ENCODE results near the gene NDUFA3.
"Not testable (repeated sequence)": the region's sequence is repeated elsewhere in the genome, so short reads cannot be mapped to it uniquely, and the experiment has no call there.

The NDUFA3 gene

DNA sequence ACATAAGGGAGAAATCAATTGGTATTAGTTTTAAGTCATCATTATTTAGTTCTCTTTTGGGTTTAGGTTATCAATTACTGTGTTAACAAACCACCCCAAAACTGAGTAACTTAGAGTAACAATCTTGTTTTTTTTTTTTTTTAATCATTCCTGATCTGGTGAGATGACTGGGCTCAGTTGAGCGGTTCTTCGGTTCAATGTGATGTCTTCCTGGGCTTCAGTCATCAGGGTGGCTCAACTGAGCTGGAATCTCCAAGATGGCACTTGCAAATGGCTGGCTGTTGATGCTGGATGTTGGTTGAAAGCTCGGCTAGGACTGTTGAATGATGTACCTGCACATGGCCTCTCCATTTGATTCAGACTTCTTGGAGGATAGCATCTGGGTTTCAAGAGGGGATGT lies 18.2 kb upstream of the NDUFA3 start:
- Histone ChIP-seq H3K18ac (ENCODE audit: low read length) (no peak overlapping the region), H3K4me1 (ENCODE audit: control insufficient read depth in 2 of 2, insufficient read depth in 1 of 2, low read depth in 1 of 2, low read length in 2 of 2) (no peaks in the 10 kb centered on the region), H2AK5ac (ENCODE audit: low read depth, low read length) (no peak overlapping the region), H4K91ac (ENCODE audit: low read depth, low read length, poor library complexity) (no peak overlapping the region), H2BK120ac (ENCODE audit: low read depth, low read length) (no peak overlapping the region), H3K23ac (ENCODE audit: low read depth, low read length, poor library complexity) (no peak overlapping the region), H2BK15ac (ENCODE audit: low read length) (no peak overlapping the region), H3K27me3 (ENCODE audit: control insufficient read depth in 3 of 3, insufficient read depth in 3 of 3, low read depth in 1 of 3, low read length in 3 of 3) (no peaks in the 10 kb centered on the region), H3K4me2 (ENCODE audit: insufficient read depth, low read length, poor library complexity, severe bottlenecking) (no peak overlapping the region), H2AFZ (ENCODE audit: low read length) (no peak overlapping the region), H2BK5ac (ENCODE audit: low read length) (no peak overlapping the region), H4K8ac (ENCODE audit: low read depth, low read length) (no peak overlapping the region), H3K36me3 (replicated peaks in 1 of 2; ENCODE audit: control insufficient read depth in 2 of 2, insufficient read depth in 2 of 2, low read length in 2 of 2) (no peaks in the 10 kb centered on the region), H3K9ac (ENCODE audit: low read depth, low read length, poor library complexity) (no peak overlapping the region), H2BK12ac (ENCODE audit: low read length) (no peak overlapping the region), H3K14ac (ENCODE audit: low read length) (no peak overlapping the region), H3K9me3 (replicated peaks in 1 of 2; ENCODE audit: control insufficient read depth in 2 of 2, insufficient read depth in 1 of 2, low read depth in 1 of 2, low read length in 2 of 2) (peaks cover 7% of the 10 kb centered on the region in 2 donors), H3K27ac (replicated peaks; ENCODE audit: low read length) (no peak overlapping the region), H3K4ac (ENCODE audit: low read length) (no peak overlapping the region), H3K79me1 (ENCODE audit: low read depth, low read length) (no peaks in the 10 kb centered on the region), H3K4me3 (ENCODE audit: low read length in 2 of 2) (no peak overlapping the region)
- WGBS, 2 donors (ENCODE audit: extremely low coverage in 2 of 2, insufficient read length in 2 of 2, insufficient replicate concordance in 1 of 2) = no CpG with 5 or more reads among the region's 3 CpGs
- DNase-seq (ENCODE audit: low spot score) = no peak

DNA sequence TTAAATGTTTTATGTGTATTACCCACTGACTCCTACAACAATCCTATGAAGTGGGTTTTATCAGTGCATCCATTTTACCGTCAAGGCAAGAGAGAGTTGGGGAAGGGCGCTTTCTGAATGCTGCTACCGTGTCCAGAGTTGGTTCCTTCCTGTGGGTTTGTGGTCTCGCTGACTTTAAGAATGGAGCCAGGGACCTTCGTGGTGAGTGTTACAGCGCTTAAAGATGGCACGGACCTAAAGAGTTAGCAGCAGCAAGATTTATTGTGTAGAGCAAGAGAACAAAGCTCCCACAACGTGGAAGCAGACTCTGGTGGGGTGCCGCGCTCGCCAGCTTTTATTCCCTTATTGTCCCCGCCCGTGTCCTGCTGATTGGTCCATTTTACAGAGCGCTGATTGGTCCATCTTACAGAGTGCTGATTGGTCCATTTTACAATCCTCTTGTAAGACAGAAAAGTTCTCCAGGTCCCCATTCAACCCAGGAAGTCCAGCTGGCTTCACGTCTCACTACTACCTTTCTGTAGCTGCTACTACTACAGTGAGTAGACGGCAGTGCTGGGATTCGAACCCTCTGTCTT lies 8.1 kb upstream of the NDUFA3 start:
- no peaks in the 10 kb centered on the region for H3K36me3 ChIP-seq (replicated peaks in 1 of 2; ENCODE audit: control insufficient read depth in 2 of 2, insufficient read depth in 2 of 2, low read length in 2 of 2)
- no peak overlapping the region for H3K4me2 ChIP-seq (ENCODE audit: insufficient read depth, low read length, poor library complexity, severe bottlenecking)
- H3K18ac ChIP-seq (ENCODE audit: low read length) = no peak overlapping the region
- H2BK120ac ChIP-seq (ENCODE audit: low read depth, low read length) = no peak overlapping the region
- H4K91ac ChIP-seq (ENCODE audit: low read depth, low read length, poor library complexity) = no peak overlapping the region
- H3K14ac ChIP-seq (ENCODE audit: low read length) = no peak overlapping the region
- peaks cover 2 to 4% of the 10 kb centered on the region in 2 donors for H3K9me3 ChIP-seq (replicated peaks in 1 of 2; ENCODE audit: control insufficient read depth in 2 of 2, insufficient read depth in 1 of 2, low read depth in 1 of 2, low read length in 2 of 2)
- no peak overlapping the region for H3K27ac ChIP-seq (replicated peaks; ENCODE audit: low read length)
- H2AK5ac ChIP-seq (ENCODE audit: low read depth, low read length) = peak overlapping the region; percentile 20
- WGBS, 2 donors (ENCODE audit: extremely low coverage in 2 of 2, insufficient read length in 2 of 2, insufficient replicate concordance in 1 of 2) = no CpG with 5 or more reads among the region's 17 CpGs
- H2AFZ ChIP-seq (ENCODE audit: low read length) = no peak overlapping the region
- H2BK15ac ChIP-seq (ENCODE audit: low read length) = no peak overlapping the region
- H2BK5ac ChIP-seq (ENCODE audit: low read length) = peak overlapping the region; percentile 10
- no peak overlapping the region for H3K23ac ChIP-seq (ENCODE audit: low read depth, low read length, poor library complexity)
- DNase-seq (ENCODE audit: low spot score) = no peak
- H3K79me1 ChIP-seq (ENCODE audit: low read depth, low read length) = no peaks in the 10 kb centered on the region
- no peak overlapping the region for H3K4me3 ChIP-seq (ENCODE audit: low read length in 2 of 2)
- H2BK12ac ChIP-seq (ENCODE audit: low read length) = no peak overlapping the region
- H4K8ac ChIP-seq (ENCODE audit: low read depth, low read length) = no peak overlapping the region
- H3K4ac ChIP-seq (ENCODE audit: low read length) = no peak overlapping the region
- peaks cover 0 to 23% (median 21%) of the 10 kb centered on the region in 3 experiments for H3K27me3 ChIP-seq (ENCODE audit: control insufficient read depth in 3 of 3, insufficient read depth in 3 of 3, low read depth in 1 of 3, low read length in 3 of 3)
- H3K9ac ChIP-seq (ENCODE audit: low read depth, low read length, poor library complexity) = no peak overlapping the region
- peaks cover 5% of the 10 kb centered on the region in 2 donors for H3K4me1 ChIP-seq (ENCODE audit: control insufficient read depth in 2 of 2, insufficient read depth in 1 of 2, low read depth in 1 of 2, low read length in 2 of 2)

DNA sequence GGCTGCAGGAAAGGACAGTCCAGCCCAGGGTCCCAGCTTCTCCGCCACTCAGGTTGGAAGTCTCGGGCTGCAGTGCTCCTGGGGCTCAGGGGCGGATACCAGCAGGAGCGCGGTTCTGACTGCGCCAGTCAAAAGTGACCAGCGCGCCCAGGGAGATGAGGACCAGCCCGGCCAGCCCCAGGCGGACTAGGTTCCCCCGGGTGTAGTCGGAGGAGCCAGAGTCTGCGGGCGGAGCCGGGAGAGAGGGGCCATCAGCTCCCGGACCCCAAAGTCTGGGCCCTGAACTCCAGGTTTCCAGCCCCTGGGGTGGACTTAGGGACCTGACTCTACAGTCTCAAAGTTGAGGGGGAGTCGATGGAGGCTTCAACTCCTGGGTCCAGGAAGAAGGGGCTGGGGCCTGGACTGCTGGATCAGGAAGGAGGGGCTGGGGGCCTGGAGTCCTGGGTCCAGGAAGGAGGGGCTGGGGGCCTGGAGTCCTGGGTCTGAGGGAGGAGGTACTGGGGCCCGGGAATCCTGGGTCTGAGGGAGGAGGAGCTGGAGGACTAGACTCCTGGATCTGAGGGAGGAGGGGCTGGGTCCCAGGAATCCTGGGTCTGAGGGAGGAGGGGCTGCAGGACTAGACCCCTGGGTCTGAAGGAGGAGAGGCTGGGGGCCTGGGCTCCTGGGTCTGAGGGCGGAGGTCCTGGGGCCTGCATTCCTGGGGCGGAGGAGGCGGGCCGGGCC lies 7.4 kb upstream of the NDUFA3 start:
- H2BK12ac ChIP-seq (ENCODE audit: low read length) = peak overlapping the region; percentile 30
- H3K14ac ChIP-seq (ENCODE audit: low read length) = peak overlapping the region; percentile 82
- peak overlapping the region; percentile 37 for H3K4ac ChIP-seq (ENCODE audit: low read length)
- peaks cover 0 to 23% (median 21%) of the 10 kb centered on the region in 3 experiments for H3K27me3 ChIP-seq (ENCODE audit: control insufficient read depth in 3 of 3, insufficient read depth in 3 of 3, low read depth in 1 of 3, low read length in 3 of 3)
- peak overlapping the region; percentile 32 to 78 for H3K4me3 ChIP-seq (ENCODE audit: low read length in 2 of 2)
- peak overlapping the region; percentile 97 for H2AFZ ChIP-seq (ENCODE audit: low read length)
- H2AK5ac ChIP-seq (ENCODE audit: low read depth, low read length) = peak overlapping the region; percentile 20
- H3K4me1 ChIP-seq (ENCODE audit: control insufficient read depth in 2 of 2, insufficient read depth in 1 of 2, low read depth in 1 of 2, low read length in 2 of 2) = peaks cover 4 to 5% of the 10 kb centered on the region in 2 donors
- H2BK15ac ChIP-seq (ENCODE audit: low read length) = peak overlapping the region; percentile 98
- no peaks in the 10 kb centered on the region for H3K79me1 ChIP-seq (ENCODE audit: low read depth, low read length)
- H3K9me3 ChIP-seq (replicated peaks in 1 of 2; ENCODE audit: control insufficient read depth in 2 of 2, insufficient read depth in 1 of 2, low read depth in 1 of 2, low read length in 2 of 2) = peaks cover 2 to 4% of the 10 kb centered on the region in 2 donors
- H3K18ac ChIP-seq (ENCODE audit: low read length) = peak overlapping the region; percentile 99
- no peaks in the 10 kb centered on the region for H3K36me3 ChIP-seq (replicated peaks in 1 of 2; ENCODE audit: control insufficient read depth in 2 of 2, insufficient read depth in 2 of 2, low read length in 2 of 2)
- peak overlapping the region; percentile 73 for H3K4me2 ChIP-seq (ENCODE audit: insufficient read depth, low read length, poor library complexity, severe bottlenecking)
- DNase-seq (ENCODE audit: low spot score) = no peak
- no peak overlapping the region for H3K27ac ChIP-seq (replicated peaks; ENCODE audit: low read length)
- H4K8ac ChIP-seq (ENCODE audit: low read depth, low read length) = peak overlapping the region; percentile 83
- H2BK120ac ChIP-seq (ENCODE audit: low read depth, low read length) = peak overlapping the region; percentile 93
- H3K23ac ChIP-seq (ENCODE audit: low read depth, low read length, poor library complexity) = peak overlapping the region; percentile 96
- H3K9ac ChIP-seq (ENCODE audit: low read depth, low read length, poor library complexity) = peak overlapping the region; percentile 84
- WGBS, 2 donors (ENCODE audit: extremely low coverage in 2 of 2, insufficient read length in 2 of 2, insufficient replicate concordance in 1 of 2) = no CpG with 5 or more reads among the region's 22 CpGs
- no peak overlapping the region for H4K91ac ChIP-seq (ENCODE audit: low read depth, low read length, poor library complexity)
- peak overlapping the region; percentile 10 for H2BK5ac ChIP-seq (ENCODE audit: low read length)

DNA sequence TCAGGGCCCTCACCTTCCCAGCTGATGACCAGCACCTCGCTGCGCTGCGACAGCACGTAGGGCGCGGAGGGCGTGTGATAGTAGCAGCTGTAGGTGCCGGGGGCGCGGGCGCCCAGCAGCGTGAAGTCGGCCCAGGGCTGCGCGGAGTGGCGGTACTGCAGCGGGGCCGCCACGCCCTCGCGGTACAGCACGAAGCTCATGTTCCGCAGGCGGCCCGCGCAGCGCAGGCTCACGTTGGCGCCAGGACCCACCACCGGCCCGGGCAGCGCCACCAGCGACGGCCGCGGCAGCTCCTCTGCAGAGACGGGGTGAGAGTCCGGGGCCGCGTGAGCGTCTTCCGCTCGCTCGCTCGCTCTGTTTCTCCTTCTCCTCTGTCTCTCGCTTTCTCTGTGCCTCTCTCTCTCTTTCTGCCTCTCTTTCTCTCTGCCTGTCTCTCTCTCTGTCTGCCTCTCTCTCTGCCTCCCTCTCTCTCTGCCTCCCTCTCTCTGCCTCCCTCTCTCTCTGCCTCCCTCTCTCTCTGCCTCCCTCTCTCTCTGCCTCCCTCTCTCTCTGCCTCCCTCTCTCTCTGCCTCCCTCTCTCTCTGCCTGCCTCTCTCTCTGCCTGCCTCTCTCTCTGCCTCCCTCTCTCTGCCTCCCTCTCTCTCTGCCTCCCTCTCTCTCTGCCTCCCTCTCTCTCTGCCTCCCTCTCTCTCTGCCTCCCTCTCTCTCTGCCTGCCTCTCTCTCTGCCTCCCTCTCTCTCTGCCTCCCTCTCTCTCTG lies 6.6 kb upstream of the NDUFA3 start:
- H3K9me3 ChIP-seq (replicated peaks in 1 of 2; ENCODE audit: control insufficient read depth in 2 of 2, insufficient read depth in 1 of 2, low read depth in 1 of 2, low read length in 2 of 2); DNase-seq (ENCODE audit: low spot score); H3K4me1 ChIP-seq (ENCODE audit: control insufficient read depth in 2 of 2, insufficient read depth in 1 of 2, low read depth in 1 of 2, low read length in 2 of 2); H3K36me3 ChIP-seq (replicated peaks in 1 of 2; ENCODE audit: control insufficient read depth in 2 of 2, insufficient read depth in 2 of 2, low read length in 2 of 2); H3K27ac ChIP-seq (replicated peaks; ENCODE audit: low read length); H2BK5ac ChIP-seq (ENCODE audit: low read length); H3K79me1 ChIP-seq (ENCODE audit: low read depth, low read length): not testable (repeated sequence)
- H3K18ac ChIP-seq (ENCODE audit: low read length) = peak overlapping the region; percentile 99
- peak overlapping the region; percentile 96 for H3K23ac ChIP-seq (ENCODE audit: low read depth, low read length, poor library complexity)
- H2BK15ac ChIP-seq (ENCODE audit: low read length) = peak overlapping the region; percentile 98
- peak overlapping the region; percentile 32 to 78 for H3K4me3 ChIP-seq (ENCODE audit: low read length in 2 of 2)
- H2AK5ac ChIP-seq (ENCODE audit: low read depth, low read length) = peak overlapping the region; percentile 20
- peak overlapping the region; percentile 30 for H2BK12ac ChIP-seq (ENCODE audit: low read length)
- peak overlapping the region; percentile 97 for H2AFZ ChIP-seq (ENCODE audit: low read length)
- WGBS, 2 donors (ENCODE audit: extremely low coverage in 2 of 2, insufficient read length in 2 of 2, insufficient replicate concordance in 1 of 2) = no CpG with 5 or more reads among the region's 46 CpGs
- H3K14ac ChIP-seq (ENCODE audit: low read length) = peak overlapping the region; percentile 82
- H4K91ac ChIP-seq (ENCODE audit: low read depth, low read length, poor library complexity) = peak overlapping the region; percentile 99
- H3K4ac ChIP-seq (ENCODE audit: low read length) = peak overlapping the region; percentile 37
- peaks cover 0 to 23% (median 21%) of the 10 kb centered on the region in 3 experiments for H3K27me3 ChIP-seq (ENCODE audit: control insufficient read depth in 3 of 3, insufficient read depth in 3 of 3, low read depth in 1 of 3, low read length in 3 of 3)
- peak overlapping the region; percentile 73 for H3K4me2 ChIP-seq (ENCODE audit: insufficient read depth, low read length, poor library complexity, severe bottlenecking)
- peak overlapping the region; percentile 92 for H4K8ac ChIP-seq (ENCODE audit: low read depth, low read length)
- H2BK120ac ChIP-seq (ENCODE audit: low read depth, low read length) = peak overlapping the region; percentile 93
- H3K9ac ChIP-seq (ENCODE audit: low read depth, low read length, poor library complexity) = peak overlapping the region; percentile 84
